ENCODE data around the gene MYRFL.

Gene MYRFL

GRCh38 chr12:69910694-69911093, 85.7 kb downstream of the MYRFL start:
- H3K4me3 ChIP-seq (ENCODE audit: low read depth, low read length) = no peak overlapping the region
- no peak for TF ChIP-seq CTCF (IDR thresholded peaks at IDR 0.05; ENCODE audit: low read depth, low read length, missing control alignments)
- no peak for DNase-seq (ENCODE audit: low read depth)

GRCh38 chr12:69913526-69913925, 88.5 kb downstream of the MYRFL start:
- no peak for TF ChIP-seq CTCF (IDR thresholded peaks at IDR 0.05; ENCODE audit: low read depth, low read length, missing control alignments)
- DNase-seq (ENCODE audit: low read depth) = no peak
- H3K4me3 ChIP-seq (ENCODE audit: low read depth, low read length) = no peak overlapping the region

GRCh38 chr12:69915964-69916363, 90.9 kb downstream of the MYRFL start:
- no peak overlapping the region for H3K4me3 ChIP-seq (ENCODE audit: low read depth, low read length)
- no peak for TF ChIP-seq CTCF (IDR thresholded peaks at IDR 0.05; ENCODE audit: low read depth, low read length, missing control alignments)
- no peak for DNase-seq (ENCODE audit: low read depth)

GRCh38 chr12:69916544-69917235, 91.7 kb downstream of the MYRFL start:
- TF ChIP-seq CTCF (IDR thresholded peaks at IDR 0.05; ENCODE audit: low read depth, low read length, missing control alignments) = no peak
- H3K4me3 ChIP-seq (ENCODE audit: low read depth, low read length) = no peak overlapping the region
- no peak for DNase-seq (ENCODE audit: low read depth)

GRCh38 chr12:69918287-69918686, 93.3 kb downstream of the MYRFL start:
- no peak for TF ChIP-seq CTCF (IDR thresholded peaks at IDR 0.05; ENCODE audit: low read depth, low read length, missing control alignments)
- DNase-seq (ENCODE audit: low read depth) = no peak
- H3K4me3 ChIP-seq (ENCODE audit: low read depth, low read length) = no peak overlapping the region

GRCh38 chr12:69919495-69919894, 94.5 kb downstream of the MYRFL start:
- no peak for DNase-seq (ENCODE audit: low read depth)
- no peak for TF ChIP-seq CTCF (IDR thresholded peaks at IDR 0.05; ENCODE audit: low read depth, low read length, missing control alignments)
- H3K4me3 ChIP-seq (ENCODE audit: low read depth, low read length) = no peak overlapping the region

- DNase-seq (ENCODE audit: low read depth) = no peak
- no peak for TF ChIP-seq CTCF (IDR thresholded peaks at IDR 0.05; ENCODE audit: low read depth, low read length, missing control alignments)
- H3K4me3 ChIP-seq (ENCODE audit: low read depth, low read length) = no peak overlapping the region
Measured at GRCh38 chr12:69921831-69922230, 96.8 kb downstream of the MYRFL start.
